ENCODE data around the gene CCNG2. TPM values are rescaled to one million over a fixed set of nuclear protein-coding genes. Genes with fewer than 3 reads are reported as not detected.

The CCNG2 gene
- total RNA-seq, 1 experiment from 2014 or later: 44.2 TPM

DNA sequence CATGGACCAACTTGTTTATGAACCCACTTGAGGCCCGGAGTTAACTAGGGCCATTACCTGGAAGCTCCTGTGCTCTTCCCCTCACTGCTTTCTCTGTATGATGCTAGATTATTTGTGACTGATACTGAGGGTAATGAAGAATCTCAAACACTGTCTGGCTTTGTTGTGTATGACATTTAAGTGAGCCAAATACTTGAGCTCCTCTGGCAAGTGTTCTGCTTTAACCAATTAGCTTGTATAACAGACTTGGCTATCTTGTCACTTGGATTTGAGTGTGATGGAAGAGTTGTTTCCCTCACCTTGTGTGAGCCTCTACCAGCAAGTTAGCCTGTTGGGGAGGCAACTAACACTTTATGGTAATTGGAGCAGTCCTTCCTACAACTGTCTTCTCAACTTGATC lies 42.7 kb downstream of the CCNG2 start:
- no peaks in the 10 kb centered on the region for H3K9me2 ChIP-seq (ENCODE audit: insufficient read depth)
- no peaks in the 10 kb centered on the region for H4K20me1 ChIP-seq (ENCODE audit: insufficient read depth)
- no peak overlapping the region for H2AFZ ChIP-seq
- H3K27ac ChIP-seq: no peak overlapping the region
- TF ChIP-seq, protein P1, sequence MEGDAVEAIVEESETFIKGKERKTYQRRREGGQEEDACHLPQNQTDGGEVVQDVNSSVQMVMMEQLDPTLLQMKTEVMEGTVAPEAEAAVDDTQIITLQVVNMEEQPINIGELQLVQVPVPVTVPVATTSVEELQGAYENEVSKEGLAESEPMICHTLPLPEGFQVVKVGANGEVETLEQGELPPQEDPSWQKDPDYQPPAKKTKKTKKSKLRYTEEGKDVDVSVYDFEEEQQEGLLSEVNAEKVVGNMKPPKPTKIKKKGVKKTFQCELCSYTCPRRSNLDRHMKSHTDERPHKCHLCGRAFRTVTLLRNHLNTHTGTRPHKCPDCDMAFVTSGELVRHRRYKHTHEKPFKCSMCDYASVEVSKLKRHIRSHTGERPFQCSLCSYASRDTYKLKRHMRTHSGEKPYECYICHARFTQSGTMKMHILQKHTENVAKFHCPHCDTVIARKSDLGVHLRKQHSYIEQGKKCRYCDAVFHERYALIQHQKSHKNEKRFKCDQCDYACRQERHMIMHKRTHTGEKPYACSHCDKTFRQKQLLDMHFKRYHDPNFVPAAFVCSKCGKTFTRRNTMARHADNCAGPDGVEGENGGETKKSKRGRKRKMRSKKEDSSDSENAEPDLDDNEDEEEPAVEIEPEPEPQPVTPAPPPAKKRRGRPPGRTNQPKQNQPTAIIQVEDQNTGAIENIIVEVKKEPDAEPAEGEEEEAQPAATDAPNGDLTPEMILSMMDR (conservative IDR thresholded peaks at IDR 0.05): no peak
- TF ChIP-seq EZH2 (IDR thresholded peaks at IDR 0.05; ENCODE audit: low read depth): no peak
- no peaks in the 10 kb centered on the region for H3K27me3 ChIP-seq (ENCODE audit: insufficient read depth, low read depth)
- H3K4me3 ChIP-seq: no peak overlapping the region
- H3K4me1 ChIP-seq (replicated peaks; ENCODE audit: insufficient read depth): peaks cover 27% of the 10 kb centered on the region
- H3F3A ChIP-seq (ENCODE audit: insufficient read depth, low read depth): peaks cover 15% of the 10 kb centered on the region; the same call in 1 of the 2 replicates
- no peaks in the 10 kb centered on the region for H3K36me3 ChIP-seq (ENCODE audit: low read depth)
- intact Hi-C loops (cut with micrococcal nuclease; ENCODE audit: unreplicated experiment): no loop called here
- no peaks in the 10 kb centered on the region for H3K9me3 ChIP-seq (ENCODE audit: insufficient read depth, low read depth)
- no peak for DNase-seq
- ChIA-PET CTCF (no interaction called here), POLR2A (ENCODE audit: unreplicated experiment) (no interaction called here)
- H3K79me2 ChIP-seq (ENCODE audit: low read depth): no peaks in the 10 kb centered on the region
- no peak overlapping the region for H3K4me2 ChIP-seq
- BruUV-seq (replicated peaks): no TSS peak

DNA sequence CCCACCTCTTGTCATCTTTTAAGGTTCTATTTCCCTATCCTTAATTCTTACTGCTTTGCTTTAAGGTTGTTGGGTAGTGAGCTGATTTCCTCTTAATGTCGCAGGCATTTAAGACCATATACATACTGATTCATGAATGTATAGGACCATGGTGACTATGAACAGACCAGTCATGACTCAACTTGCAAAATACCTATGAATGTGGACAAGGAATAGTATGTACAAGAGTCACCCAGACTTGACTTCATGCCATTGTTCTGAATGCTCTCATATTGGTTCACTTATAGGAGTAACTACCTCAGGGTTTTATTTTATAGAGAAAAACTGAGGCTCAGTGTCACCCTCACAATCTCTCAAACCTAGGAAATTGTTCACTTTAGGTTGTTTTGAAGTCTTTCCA lies 44.3 kb downstream of the CCNG2 start:
- Histone ChIP-seq H3K4me1 (replicated peaks; ENCODE audit: insufficient read depth) (peaks cover 23% of the 10 kb centered on the region), H3K79me2 (ENCODE audit: low read depth) (no peaks in the 10 kb centered on the region), H3K9me2 (ENCODE audit: insufficient read depth) (no peaks in the 10 kb centered on the region), H4K20me1 (ENCODE audit: insufficient read depth) (no peaks in the 10 kb centered on the region), H3K9me3 (ENCODE audit: insufficient read depth, low read depth) (no peaks in the 10 kb centered on the region), H3K27me3 (ENCODE audit: insufficient read depth, low read depth) (no peaks in the 10 kb centered on the region), H3K27ac (peak overlapping the region; percentile 68), H2AFZ (no peak overlapping the region), H3K4me3 (no peak overlapping the region), H3F3A (ENCODE audit: insufficient read depth, low read depth) (peaks cover 15% of the 10 kb centered on the region; the same call in 1 of the 2 replicates), H3K4me2 (peak overlapping the region; percentile 52; the same call in 1 of the 2 replicates), H3K36me3 (ENCODE audit: low read depth) (no peaks in the 10 kb centered on the region)
- intact Hi-C loops (cut with micrococcal nuclease; ENCODE audit: unreplicated experiment): no loop called here
- no peak for TF ChIP-seq EZH2 (IDR thresholded peaks at IDR 0.05; ENCODE audit: low read depth)
- TF ChIP-seq, protein P1 (conservative IDR thresholded peaks at IDR 0.05): no peak
- CTCF ChIA-PET: no interaction called here
- no TSS peak for BruUV-seq (replicated peaks)
- DNase-seq: peak in 1 of 2 experiments; percentile 45
- POLR2A ChIA-PET (ENCODE audit: unreplicated experiment): no interaction called here

- POLR2A ChIA-PET (ENCODE audit: unreplicated experiment): no interaction called here
- CTCF ChIA-PET: no interaction called here
- H3K4me1 ChIP-seq (replicated peaks; ENCODE audit: insufficient read depth): peaks cover 23% of the 10 kb centered on the region
- H3K9me2 ChIP-seq (ENCODE audit: insufficient read depth): no peaks in the 10 kb centered on the region
- H2AFZ ChIP-seq: no peak overlapping the region
- H3K79me2 ChIP-seq (ENCODE audit: low read depth): no peaks in the 10 kb centered on the region
- no peaks in the 10 kb centered on the region for H3K9me3 ChIP-seq (ENCODE audit: insufficient read depth, low read depth)
- BruUV-seq (replicated peaks): no TSS peak
- peak in 1 of 2 experiments; percentile 38 for DNase-seq
- TF ChIP-seq, protein P1 (conservative IDR thresholded peaks at IDR 0.05): no peak
- TF ChIP-seq EZH2 (IDR thresholded peaks at IDR 0.05; ENCODE audit: low read depth): no peak
- peak overlapping the region; percentile 52 for H3K4me2 ChIP-seq
- no peaks in the 10 kb centered on the region for H4K20me1 ChIP-seq (ENCODE audit: insufficient read depth)
- H3K27ac ChIP-seq: peak overlapping the region; percentile 68
- peak overlapping the region; percentile 14; the same call in 1 of the 2 replicates for H3K4me3 ChIP-seq
- H3K36me3 ChIP-seq (ENCODE audit: low read depth): no peaks in the 10 kb centered on the region
- H3F3A ChIP-seq (ENCODE audit: insufficient read depth, low read depth): peaks cover 15% of the 10 kb centered on the region; the same call in 1 of the 2 replicates
- no peaks in the 10 kb centered on the region for H3K27me3 ChIP-seq (ENCODE audit: insufficient read depth, low read depth)
- intact Hi-C loops (cut with micrococcal nuclease; ENCODE audit: unreplicated experiment): no loop called here
These were observed 44.9 kb downstream of the CCNG2 start for GRCh38 chr4:77201857-77202256.

Data from PC-9 (cell line).